SU-DHL-6 (cell line): ENCODE results near the gene TNFRSF19.
"Not testable (repeated sequence)": the region's sequence is repeated elsewhere in the genome, so short reads cannot be mapped to it uniquely, and the experiment has no call there.

Experiments used
- H2AFZ ChIP-seq: fragments of 200-600 bp; sonication (generic); 2 replicates; pipeline ENCODE4 v1.6.1; 2014; ENCODE audit warnings: low read depth, mild to moderate bottlenecking, moderate library complexity, mixed read lengths, antibody characterized with exemption, low read length; ENCODE audit not compliant: severe bottlenecking
- H3F3A ChIP-seq: fragments of 200-600 bp; shearing (Covaris generic); 2 replicates; pipeline ENCODE4 v1.6.0; 2016; ENCODE audit warnings: antibody characterized with exemption, mild to moderate bottlenecking; ENCODE audit not compliant: insufficient read depth
- H3K27ac ChIP-seq: fragments of 200-600 bp; sonication (generic); 2 replicates; pipeline ENCODE4 v1.5.1; 2016; ENCODE audit warnings: low read depth, mild to moderate bottlenecking, low read length, moderate library complexity, mixed read lengths
- H3K27me3 ChIP-seq: fragments of 200-600 bp; sonication (generic), shearing (Covaris generic); 2 replicates; pipeline ENCODE4 v1.6.0; 2014; ENCODE audit warnings: mild to moderate bottlenecking, low read length
- H3K36me3 ChIP-seq: fragments of 200-600 bp; sonication (generic); 2 replicates; pipeline ENCODE4 v1.6.1; 2014; ENCODE audit warnings: mild to moderate bottlenecking, low read length, mixed read lengths
- H3K4me2 ChIP-seq: fragments of 300-600, 200-600 bp; shearing (Covaris generic), sonication (generic); 2 replicates; pipeline ENCODE4 v1.6.0; 2014; ENCODE audit warnings: low read length, low read depth, mild to moderate bottlenecking; ENCODE audit not compliant: poor library complexity, severe bottlenecking
- H3K4me3 ChIP-seq: fragments of 200-600 bp; sonication (generic); 2 replicates; pipeline ENCODE4 v1.5.1; 2014; ENCODE audit warnings: antibody characterized with exemption, low read length, mild to moderate bottlenecking, mixed read lengths; ENCODE audit not compliant: insufficient read depth, poor library complexity, severe bottlenecking
- H3K79me2 ChIP-seq: fragments of 200-600 bp; sonication (generic); 2 replicates; pipeline ENCODE4 v1.6.1; 2014; ENCODE audit warnings: mild to moderate bottlenecking, low read length, moderate library complexity; ENCODE audit not compliant: insufficient read depth
- H3K9ac ChIP-seq: fragments of 200-600 bp; sonication (generic); 2 replicates; pipeline ENCODE4 v1.7.0; 2014; ENCODE audit warnings: mild to moderate bottlenecking, low read length
- H3K9me2 ChIP-seq: fragments of 200-600 bp; sonication (generic); replicated peaks from 2 replicates; pipeline ENCODE4 v1.6.1; 2014; ENCODE audit warnings: low read length; ENCODE audit not compliant: insufficient read depth
- H3K9me3 ChIP-seq: fragments of 200-600 bp; sonication (generic); 2 replicates; pipeline ENCODE4 v1.6.1; 2014; ENCODE audit warnings: low read length, mixed read lengths; ENCODE audit not compliant: insufficient read depth
- H4K20me1 ChIP-seq: fragments of 200-600 bp; sonication (generic); 2 replicates; pipeline ENCODE4 v1.6.1; 2014; ENCODE audit warnings: low read depth, mild to moderate bottlenecking, antibody characterized with exemption, low read length, moderate library complexity, mixed read lengths
- EZH2phosphoT487 ChIP-seq: fragments of 200-600 bp; sonication (generic), shearing (Covaris generic); conservative IDR thresholded peaks from 2 replicates; pipeline ENCODE4 v1.6.1; 2018; ENCODE audit warnings: mild to moderate bottlenecking, antibody characterized with exemption, low read length, moderate library complexity, mixed read lengths
- TF ChIP-seq, protein P1 (sequence below): fragments of 200-600 bp; sonication (generic); IDR thresholded peaks from one replicate; pipeline ENCODE4 v1.5.1; 2017; ENCODE audit warnings: antibody characterized with exemption, mild to moderate bottlenecking, low read length, moderate library complexity; ENCODE audit not compliant: insufficient read depth, poor library complexity, severe bottlenecking

The TNFRSF19 gene

DNA sequence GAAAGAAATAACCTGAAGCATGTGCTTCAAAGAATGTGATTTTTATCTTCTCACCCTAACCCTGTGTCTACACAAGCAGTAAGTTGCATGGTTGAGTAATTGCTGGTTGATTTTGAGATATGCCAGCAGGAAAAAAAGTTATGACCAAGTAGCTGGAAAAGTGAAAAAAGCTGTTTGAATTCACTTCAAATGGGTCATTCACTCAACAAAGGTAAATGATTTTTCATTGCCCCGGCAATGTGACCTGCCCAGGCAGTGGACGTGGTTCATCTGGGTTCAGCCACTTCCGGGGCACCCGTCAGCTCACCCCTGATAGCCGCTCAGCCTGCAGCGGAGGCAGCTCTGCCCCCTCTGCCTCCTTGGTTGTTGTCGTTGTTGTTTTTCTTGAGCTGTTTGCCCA, 18.5 kb downstream of the TNFRSF19 start:
- Histone ChIP-seq H3K27ac (no peak overlapping the region), H3K36me3 (no peaks in the 10 kb centered on the region), H2AFZ (no peak overlapping the region), H4K20me1 (no peaks in the 10 kb centered on the region), H3K4me3 (no peak overlapping the region), H3K9me3 (no peaks in the 10 kb centered on the region), H3K9me2 (no peaks in the 10 kb centered on the region), H3K4me2 (no peak overlapping the region), H3K27me3 (no peaks in the 10 kb centered on the region), H3K9ac (no peak overlapping the region), H3K79me2 (no peaks in the 10 kb centered on the region), H3F3A (no peaks in the 10 kb centered on the region)
- TF ChIP-seq EZH2phosphoT487 = no peak
- TF ChIP-seq, protein P1, sequence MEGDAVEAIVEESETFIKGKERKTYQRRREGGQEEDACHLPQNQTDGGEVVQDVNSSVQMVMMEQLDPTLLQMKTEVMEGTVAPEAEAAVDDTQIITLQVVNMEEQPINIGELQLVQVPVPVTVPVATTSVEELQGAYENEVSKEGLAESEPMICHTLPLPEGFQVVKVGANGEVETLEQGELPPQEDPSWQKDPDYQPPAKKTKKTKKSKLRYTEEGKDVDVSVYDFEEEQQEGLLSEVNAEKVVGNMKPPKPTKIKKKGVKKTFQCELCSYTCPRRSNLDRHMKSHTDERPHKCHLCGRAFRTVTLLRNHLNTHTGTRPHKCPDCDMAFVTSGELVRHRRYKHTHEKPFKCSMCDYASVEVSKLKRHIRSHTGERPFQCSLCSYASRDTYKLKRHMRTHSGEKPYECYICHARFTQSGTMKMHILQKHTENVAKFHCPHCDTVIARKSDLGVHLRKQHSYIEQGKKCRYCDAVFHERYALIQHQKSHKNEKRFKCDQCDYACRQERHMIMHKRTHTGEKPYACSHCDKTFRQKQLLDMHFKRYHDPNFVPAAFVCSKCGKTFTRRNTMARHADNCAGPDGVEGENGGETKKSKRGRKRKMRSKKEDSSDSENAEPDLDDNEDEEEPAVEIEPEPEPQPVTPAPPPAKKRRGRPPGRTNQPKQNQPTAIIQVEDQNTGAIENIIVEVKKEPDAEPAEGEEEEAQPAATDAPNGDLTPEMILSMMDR = no peak

DNA sequence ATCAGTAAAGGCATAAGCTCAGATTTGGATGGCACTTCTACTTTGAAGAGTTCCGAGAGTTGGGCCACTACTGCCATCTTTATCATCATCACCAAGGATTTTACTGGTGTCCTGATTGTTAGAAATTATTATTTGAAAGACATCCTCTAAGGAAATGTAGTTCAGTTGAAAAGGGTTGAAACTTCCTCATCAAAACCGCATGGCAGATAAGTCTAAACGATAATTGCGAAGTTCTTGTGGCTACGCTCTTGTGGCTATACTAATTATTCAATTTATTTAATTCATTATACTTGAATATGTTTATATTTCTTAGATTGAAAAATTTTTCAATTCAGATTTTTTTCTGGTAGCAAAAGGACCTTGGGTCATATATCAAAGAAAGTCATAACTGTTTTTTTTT, 22.4 kb downstream of the TNFRSF19 start:
- Histone ChIP-seq H3K4me2 (no peak overlapping the region), H3K27me3 (no peaks in the 10 kb centered on the region), H3K4me3 (no peak overlapping the region), H3K9ac (no peak overlapping the region), H3K36me3 (no peaks in the 10 kb centered on the region), H2AFZ (no peak overlapping the region), H3K9me2 (no peaks in the 10 kb centered on the region), H3F3A (no peaks in the 10 kb centered on the region), H3K9me3 (no peaks in the 10 kb centered on the region), H3K79me2 (no peaks in the 10 kb centered on the region), H3K27ac (no peak overlapping the region), H4K20me1 (no peaks in the 10 kb centered on the region)
- TF ChIP-seq, protein P1 = no peak
- no peak for TF ChIP-seq EZH2phosphoT487

DNA sequence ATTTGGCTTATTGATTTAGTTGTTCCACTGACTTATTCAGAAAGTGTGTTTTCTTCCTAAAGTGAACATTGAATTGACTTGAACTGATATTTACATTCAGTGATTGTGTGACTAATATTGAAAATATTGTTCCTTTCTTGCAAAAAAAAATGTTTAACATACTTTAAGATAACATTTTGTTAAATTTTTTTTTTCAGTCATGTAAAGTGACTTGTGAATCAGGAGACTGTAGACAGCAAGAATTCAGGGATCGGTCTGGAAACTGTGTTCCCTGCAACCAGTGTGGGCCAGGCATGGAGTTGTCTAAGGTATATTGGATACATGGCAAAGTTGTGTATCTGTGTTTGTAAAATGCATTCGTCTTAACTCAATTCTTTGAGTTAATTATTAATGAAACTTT, 22.9 kb downstream of the TNFRSF19 start:
- Histone ChIP-seq H3K36me3 (no peaks in the 10 kb centered on the region), H3K4me2 (no peak overlapping the region), H3K27me3 (no peaks in the 10 kb centered on the region), H3K9me2 (no peaks in the 10 kb centered on the region), H3K9me3 (no peaks in the 10 kb centered on the region), H3F3A (no peaks in the 10 kb centered on the region), H3K27ac (no peak overlapping the region), H2AFZ (no peak overlapping the region), H4K20me1 (no peaks in the 10 kb centered on the region), H3K4me3 (no peak overlapping the region), H3K9ac (no peak overlapping the region), H3K79me2 (no peaks in the 10 kb centered on the region)
- no peak for TF ChIP-seq EZH2phosphoT487
- TF ChIP-seq, protein P1 = no peak

DNA sequence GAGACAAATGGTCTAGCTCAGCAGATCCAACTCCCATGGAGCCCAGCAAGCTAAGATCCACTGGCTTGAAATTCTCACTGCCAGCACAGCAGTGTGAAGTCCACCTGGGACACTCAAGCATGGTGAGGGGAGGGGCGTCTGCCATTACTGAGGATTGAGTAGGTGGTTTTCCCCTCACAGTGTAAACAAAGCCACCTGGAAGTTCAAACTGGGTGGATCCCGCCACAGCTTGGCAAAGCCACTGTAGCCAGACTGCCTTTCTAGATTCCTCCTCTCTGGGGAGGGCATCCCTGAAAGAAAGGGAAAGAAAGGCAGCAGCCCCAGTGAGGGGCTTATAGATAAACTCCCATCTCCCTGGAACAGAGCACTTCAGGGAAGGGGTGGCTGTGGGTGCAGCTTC, 24.1 kb downstream of the TNFRSF19 start:
- not testable (repeated sequence) for H3K27ac ChIP-seq, H3K4me3 ChIP-seq, H3F3A ChIP-seq, H3K36me3 ChIP-seq, H2AFZ ChIP-seq, H4K20me1 ChIP-seq, H3K9ac ChIP-seq, H3K9me2 ChIP-seq, H3K79me2 ChIP-seq, H3K4me2 ChIP-seq, H3K27me3 ChIP-seq, H3K9me3 ChIP-seq
